ENCODE results near the gene CACNA1B.

The CACNA1B gene

GRCh38 chr9:138051586-138052321, 174.2 kb downstream of the CACNA1B start:
- Histone ChIP-seq H3K4me3 (replicated peaks; ENCODE audit: insufficient read depth, low read length) (no peak overlapping the region), H3K27ac (replicated peaks) (no peak overlapping the region), H3K27me3 (ENCODE audit: insufficient read depth, poor library complexity, severe bottlenecking) (peaks cover 9% of the 10 kb centered on the region)
- no peak for DNase-seq (ENCODE audit: low read depth in 1 of 2, low spot score in 1 of 2)
- TF ChIP-seq POLR2AphosphoS5 (IDR thresholded peaks at IDR 0.05; ENCODE audit: low read depth), result no peak
- TF ChIP-seq, protein P1, sequence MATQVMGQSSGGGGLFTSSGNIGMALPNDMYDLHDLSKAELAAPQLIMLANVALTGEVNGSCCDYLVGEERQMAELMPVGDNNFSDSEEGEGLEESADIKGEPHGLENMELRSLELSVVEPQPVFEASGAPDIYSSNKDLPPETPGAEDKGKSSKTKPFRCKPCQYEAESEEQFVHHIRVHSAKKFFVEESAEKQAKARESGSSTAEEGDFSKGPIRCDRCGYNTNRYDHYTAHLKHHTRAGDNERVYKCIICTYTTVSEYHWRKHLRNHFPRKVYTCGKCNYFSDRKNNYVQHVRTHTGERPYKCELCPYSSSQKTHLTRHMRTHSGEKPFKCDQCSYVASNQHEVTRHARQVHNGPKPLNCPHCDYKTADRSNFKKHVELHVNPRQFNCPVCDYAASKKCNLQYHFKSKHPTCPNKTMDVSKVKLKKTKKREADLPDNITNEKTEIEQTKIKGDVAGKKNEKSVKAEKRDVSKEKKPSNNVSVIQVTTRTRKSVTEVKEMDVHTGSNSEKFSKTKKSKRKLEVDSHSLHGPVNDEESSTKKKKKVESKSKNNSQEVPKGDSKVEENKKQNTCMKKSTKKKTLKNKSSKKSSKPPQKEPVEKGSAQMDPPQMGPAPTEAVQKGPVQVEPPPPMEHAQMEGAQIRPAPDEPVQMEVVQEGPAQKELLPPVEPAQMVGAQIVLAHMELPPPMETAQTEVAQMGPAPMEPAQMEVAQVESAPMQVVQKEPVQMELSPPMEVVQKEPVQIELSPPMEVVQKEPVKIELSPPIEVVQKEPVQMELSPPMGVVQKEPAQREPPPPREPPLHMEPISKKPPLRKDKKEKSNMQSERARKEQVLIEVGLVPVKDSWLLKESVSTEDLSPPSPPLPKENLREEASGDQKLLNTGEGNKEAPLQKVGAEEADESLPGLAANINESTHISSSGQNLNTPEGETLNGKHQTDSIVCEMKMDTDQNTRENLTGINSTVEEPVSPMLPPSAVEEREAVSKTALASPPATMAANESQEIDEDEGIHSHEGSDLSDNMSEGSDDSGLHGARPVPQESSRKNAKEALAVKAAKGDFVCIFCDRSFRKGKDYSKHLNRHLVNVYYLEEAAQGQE (IDR thresholded peaks at IDR 0.05; ENCODE audit: insufficient replicate concordance, low read depth), result no peak

GRCh38 chr9:138052322-138052615, 174.7 kb downstream of the CACNA1B start:
- Histone ChIP-seq H3K27me3 (ENCODE audit: insufficient read depth, poor library complexity, severe bottlenecking) (peaks cover 9% of the 10 kb centered on the region), H3K4me3 (replicated peaks; ENCODE audit: insufficient read depth, low read length) (no peak overlapping the region), H3K27ac (replicated peaks) (no peak overlapping the region)
- TF ChIP-seq SPI1 (IDR thresholded peaks at IDR 0.05; ENCODE audit: borderline replicate concordance, low read depth), result no peak
- TF ChIP-seq GABPA (IDR thresholded peaks at IDR 0.05; ENCODE audit: low read depth), result no peak
- TF ChIP-seq, protein P1 (IDR thresholded peaks at IDR 0.05; ENCODE audit: insufficient replicate concordance, low read depth), result no peak
- no peak for TF ChIP-seq CTCF (IDR thresholded peaks at IDR 0.05; ENCODE audit: insufficient read depth, low read length)
- no peak for TF ChIP-seq POLR2AphosphoS5 (IDR thresholded peaks at IDR 0.05; ENCODE audit: low read depth)
- DNase-seq (ENCODE audit: low read depth in 1 of 2, low spot score in 1 of 2), result no peak

GRCh38 chr9:138052635-138053320, 175.2 kb downstream of the CACNA1B start:
- H3K4me3 ChIP-seq (replicated peaks; ENCODE audit: insufficient read depth, low read length), result no peak overlapping the region

More at GRCh38 chr9:138052635-138053320, 175.2 kb downstream of the CACNA1B start:
- peaks cover 9% of the 10 kb centered on the region for H3K27me3 ChIP-seq (ENCODE audit: insufficient read depth, poor library complexity, severe bottlenecking)
- TF ChIP-seq, protein P1 (IDR thresholded peaks at IDR 0.05; ENCODE audit: insufficient replicate concordance, low read depth), result no peak
- no peak for TF ChIP-seq POLR2AphosphoS5 (IDR thresholded peaks at IDR 0.05; ENCODE audit: low read depth)
- TF ChIP-seq GABPA (IDR thresholded peaks at IDR 0.05; ENCODE audit: low read depth), result no peak
- TF ChIP-seq CTCF (IDR thresholded peaks at IDR 0.05; ENCODE audit: insufficient read depth, low read length), result no peak
- TF ChIP-seq SPI1 (IDR thresholded peaks at IDR 0.05; ENCODE audit: borderline replicate concordance, low read depth), result no peak
- no peak for DNase-seq (ENCODE audit: low read depth in 1 of 2, low spot score in 1 of 2)
- no peak overlapping the region for H3K27ac ChIP-seq (replicated peaks)
